ENCODE results near the gene OXCT1.

The OXCT1 gene

DNA sequence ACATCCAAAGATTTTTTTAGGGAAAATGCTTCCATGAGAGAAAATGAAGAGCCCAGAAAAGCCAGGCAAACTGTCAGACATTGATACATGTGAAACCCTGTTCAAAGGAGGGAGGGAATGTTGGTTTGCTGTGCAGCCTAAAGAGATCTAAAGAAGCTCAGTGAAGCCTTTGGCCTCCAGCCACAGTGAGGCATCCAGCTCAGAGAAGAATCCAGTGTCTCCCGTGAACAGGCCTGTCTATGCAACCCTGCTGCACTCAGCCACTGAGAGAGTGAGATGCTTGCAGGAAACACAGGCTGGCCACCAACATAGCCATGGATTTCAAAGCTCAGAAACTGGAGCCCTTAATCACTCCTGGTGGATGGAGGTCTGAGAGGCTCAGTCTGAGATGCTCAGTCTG, 188.4 kb downstream of the OXCT1 start:
- no peak for DNase-seq (ENCODE audit: low read depth)
- TF ChIP-seq, protein P1, sequence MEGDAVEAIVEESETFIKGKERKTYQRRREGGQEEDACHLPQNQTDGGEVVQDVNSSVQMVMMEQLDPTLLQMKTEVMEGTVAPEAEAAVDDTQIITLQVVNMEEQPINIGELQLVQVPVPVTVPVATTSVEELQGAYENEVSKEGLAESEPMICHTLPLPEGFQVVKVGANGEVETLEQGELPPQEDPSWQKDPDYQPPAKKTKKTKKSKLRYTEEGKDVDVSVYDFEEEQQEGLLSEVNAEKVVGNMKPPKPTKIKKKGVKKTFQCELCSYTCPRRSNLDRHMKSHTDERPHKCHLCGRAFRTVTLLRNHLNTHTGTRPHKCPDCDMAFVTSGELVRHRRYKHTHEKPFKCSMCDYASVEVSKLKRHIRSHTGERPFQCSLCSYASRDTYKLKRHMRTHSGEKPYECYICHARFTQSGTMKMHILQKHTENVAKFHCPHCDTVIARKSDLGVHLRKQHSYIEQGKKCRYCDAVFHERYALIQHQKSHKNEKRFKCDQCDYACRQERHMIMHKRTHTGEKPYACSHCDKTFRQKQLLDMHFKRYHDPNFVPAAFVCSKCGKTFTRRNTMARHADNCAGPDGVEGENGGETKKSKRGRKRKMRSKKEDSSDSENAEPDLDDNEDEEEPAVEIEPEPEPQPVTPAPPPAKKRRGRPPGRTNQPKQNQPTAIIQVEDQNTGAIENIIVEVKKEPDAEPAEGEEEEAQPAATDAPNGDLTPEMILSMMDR (IDR thresholded peaks at IDR 0.05; ENCODE audit: low read depth, low read length, missing control alignments), result no peak
- H3K4me3 ChIP-seq (ENCODE audit: low read depth, low read length), result no peak overlapping the region
